Measurements from ENCODE around the gene CCNJL.

The CCNJL gene

GRCh38 chr5:160296496-160296895 lies 15.9 kb downstream of the CCNJL start:
- Histone ChIP-seq H3K4me3 (ENCODE audit: low read length in 2 of 2) (no peak overlapping the region), H3K4me1 (ENCODE audit: control insufficient read depth in 2 of 2, insufficient read depth in 2 of 2, low read length in 2 of 2) (no peaks in the 10 kb centered on the region), H3K36me3 (ENCODE audit: control insufficient read depth in 2 of 2, insufficient read depth in 2 of 2, low read length in 2 of 2) (no peaks in the 10 kb centered on the region), H3K9me3 (ENCODE audit: control insufficient read depth in 2 of 2, low read length in 2 of 2) (no peaks in the 10 kb centered on the region), H3K27me3 (ENCODE audit: control insufficient read depth in 2 of 2, insufficient read depth in 2 of 2, low read length in 2 of 2) (no peaks in the 10 kb centered on the region), H3K9ac (ENCODE audit: low read depth in 1 of 2, low read length in 2 of 2) (no peak overlapping the region), H3K27ac (ENCODE audit: low read depth in 2 of 2, low read length in 2 of 2) (no peak overlapping the region)

GRCh38 chr5:160293901-160294561 lies 18.3 kb downstream of the CCNJL start:
- Histone ChIP-seq H3K27ac (ENCODE audit: low read depth in 2 of 2, low read length in 2 of 2) (peak overlapping the region; percentile 1 to 19), H3K4me3 (ENCODE audit: low read length in 2 of 2) (no peak overlapping the region), H3K9me3 (ENCODE audit: control insufficient read depth in 2 of 2, low read length in 2 of 2) (no peaks in the 10 kb centered on the region), H3K27me3 (ENCODE audit: control insufficient read depth in 2 of 2, insufficient read depth in 2 of 2, low read length in 2 of 2) (no peaks in the 10 kb centered on the region), H3K36me3 (ENCODE audit: control insufficient read depth in 2 of 2, insufficient read depth in 2 of 2, low read length in 2 of 2) (no peaks in the 10 kb centered on the region), H3K9ac (ENCODE audit: low read depth in 1 of 2, low read length in 2 of 2) (no peak overlapping the region), H3K4me1 (ENCODE audit: control insufficient read depth in 2 of 2, insufficient read depth in 2 of 2, low read length in 2 of 2) (peaks cover 0 to 3% of the 10 kb centered on the region in 2 donors)

GRCh38 chr5:160293386-160293785 lies 19.0 kb downstream of the CCNJL start:
- H3K9me3 ChIP-seq (ENCODE audit: control insufficient read depth in 2 of 2, low read length in 2 of 2): no peaks in the 10 kb centered on the region
- peak overlapping the region in 1 of 2 donors; percentile 1 for H3K27ac ChIP-seq (ENCODE audit: low read depth in 2 of 2, low read length in 2 of 2)
- H3K9ac ChIP-seq (ENCODE audit: low read depth in 1 of 2, low read length in 2 of 2): no peak overlapping the region
- peaks cover 0 to 3% of the 10 kb centered on the region in 2 donors for H3K4me1 ChIP-seq (ENCODE audit: control insufficient read depth in 2 of 2, insufficient read depth in 2 of 2, low read length in 2 of 2)
- no peak overlapping the region for H3K4me3 ChIP-seq (ENCODE audit: low read length in 2 of 2)
- H3K36me3 ChIP-seq (ENCODE audit: control insufficient read depth in 2 of 2, insufficient read depth in 2 of 2, low read length in 2 of 2): no peaks in the 10 kb centered on the region
- no peaks in the 10 kb centered on the region for H3K27me3 ChIP-seq (ENCODE audit: control insufficient read depth in 2 of 2, insufficient read depth in 2 of 2, low read length in 2 of 2)

DNA sequence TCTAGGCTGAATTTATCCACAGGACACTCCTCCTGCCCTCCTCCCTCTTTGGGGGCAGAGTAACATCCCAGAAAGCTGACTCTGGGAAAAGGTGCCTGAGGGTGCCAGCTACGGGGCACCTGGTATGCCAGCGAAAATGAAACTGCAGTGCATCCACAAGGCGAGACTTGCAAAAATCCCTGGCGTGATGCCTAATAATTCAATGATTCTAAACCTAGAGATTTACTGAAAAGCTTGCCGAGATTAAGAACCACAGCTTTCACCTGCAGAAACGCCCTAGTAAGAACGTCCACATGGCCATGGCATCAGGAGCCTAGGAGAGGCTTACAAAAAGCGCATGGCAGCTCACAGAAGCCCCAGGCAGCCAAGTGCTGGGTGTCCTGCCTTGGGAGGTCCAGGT lies 20.9 kb downstream of the CCNJL start:
- no peaks in the 10 kb centered on the region for H3K27me3 ChIP-seq (ENCODE audit: control insufficient read depth in 2 of 2, insufficient read depth in 2 of 2, low read length in 2 of 2)
- H3K36me3 ChIP-seq (ENCODE audit: control insufficient read depth in 2 of 2, insufficient read depth in 2 of 2, low read length in 2 of 2): no peaks in the 10 kb centered on the region
- no peaks in the 10 kb centered on the region for H3K9me3 ChIP-seq (ENCODE audit: control insufficient read depth in 2 of 2, low read length in 2 of 2)
- H3K27ac ChIP-seq (ENCODE audit: low read depth in 2 of 2, low read length in 2 of 2): no peak overlapping the region
- no peak overlapping the region for H3K9ac ChIP-seq (ENCODE audit: low read depth in 1 of 2, low read length in 2 of 2)
- H3K4me1 ChIP-seq (ENCODE audit: control insufficient read depth in 2 of 2, insufficient read depth in 2 of 2, low read length in 2 of 2): peaks cover 7 to 10% of the 10 kb centered on the region in 2 donors
- H3K4me3 ChIP-seq (ENCODE audit: low read length in 2 of 2): no peak overlapping the region

DNA sequence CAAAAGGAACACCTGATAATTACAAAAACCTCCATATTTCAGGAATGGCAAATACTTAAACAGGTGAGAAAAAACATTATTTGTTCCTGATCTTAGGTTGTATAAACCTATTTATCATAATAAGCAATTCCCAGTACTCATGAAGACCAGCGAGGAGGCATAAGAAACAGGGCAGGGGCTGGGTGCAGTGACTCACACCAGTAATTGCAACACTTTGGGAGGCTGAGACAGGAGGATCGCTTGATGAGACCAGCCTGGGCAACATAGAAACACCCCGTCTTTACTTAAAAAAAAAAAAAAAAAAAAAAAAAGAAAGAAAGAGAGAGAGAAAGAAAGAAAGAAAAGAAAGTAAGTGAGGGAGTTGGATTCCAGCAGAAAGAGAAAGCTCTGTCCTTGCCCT lies 21.6 kb downstream of the CCNJL start:
- Histone ChIP-seq H3K9me3 (ENCODE audit: control insufficient read depth in 2 of 2, low read length in 2 of 2) (no peaks in the 10 kb centered on the region), H3K27ac (ENCODE audit: low read depth in 2 of 2, low read length in 2 of 2) (no peak overlapping the region), H3K27me3 (ENCODE audit: control insufficient read depth in 2 of 2, insufficient read depth in 2 of 2, low read length in 2 of 2) (no peaks in the 10 kb centered on the region), H3K4me1 (ENCODE audit: control insufficient read depth in 2 of 2, insufficient read depth in 2 of 2, low read length in 2 of 2) (peaks cover 10% of the 10 kb centered on the region in 2 donors), H3K36me3 (ENCODE audit: control insufficient read depth in 2 of 2, insufficient read depth in 2 of 2, low read length in 2 of 2) (no peaks in the 10 kb centered on the region), H3K4me3 (ENCODE audit: low read length in 2 of 2) (no peak overlapping the region), H3K9ac (ENCODE audit: low read depth in 1 of 2, low read length in 2 of 2) (no peak overlapping the region)

GRCh38 chr5:160289721-160290120 lies 22.6 kb downstream of the CCNJL start:
- H3K4me1 ChIP-seq (ENCODE audit: control insufficient read depth in 2 of 2, insufficient read depth in 2 of 2, low read length in 2 of 2): peaks cover 11 to 19% of the 10 kb centered on the region in 2 donors
- no peak overlapping the region for H3K27ac ChIP-seq (ENCODE audit: low read depth in 2 of 2, low read length in 2 of 2)
- no peaks in the 10 kb centered on the region for H3K36me3 ChIP-seq (ENCODE audit: control insufficient read depth in 2 of 2, insufficient read depth in 2 of 2, low read length in 2 of 2)
- H3K4me3 ChIP-seq (ENCODE audit: low read length in 2 of 2): no peak overlapping the region
- H3K9ac ChIP-seq (ENCODE audit: low read depth in 1 of 2, low read length in 2 of 2): no peak overlapping the region
- no peaks in the 10 kb centered on the region for H3K9me3 ChIP-seq (ENCODE audit: control insufficient read depth in 2 of 2, low read length in 2 of 2)
- H3K27me3 ChIP-seq (ENCODE audit: control insufficient read depth in 2 of 2, insufficient read depth in 2 of 2, low read length in 2 of 2): no peaks in the 10 kb centered on the region

GRCh38 chr5:160289356-160289651 lies 23.1 kb downstream of the CCNJL start:
- H3K9me3 ChIP-seq (ENCODE audit: control insufficient read depth in 2 of 2, low read length in 2 of 2): no peaks in the 10 kb centered on the region
- no peaks in the 10 kb centered on the region for H3K36me3 ChIP-seq (ENCODE audit: control insufficient read depth in 2 of 2, insufficient read depth in 2 of 2, low read length in 2 of 2)
- H3K4me1 ChIP-seq (ENCODE audit: control insufficient read depth in 2 of 2, insufficient read depth in 2 of 2, low read length in 2 of 2): peaks cover 15 to 22% of the 10 kb centered on the region in 2 donors
- no peaks in the 10 kb centered on the region for H3K27me3 ChIP-seq (ENCODE audit: control insufficient read depth in 2 of 2, insufficient read depth in 2 of 2, low read length in 2 of 2)
- H3K9ac ChIP-seq (ENCODE audit: low read depth in 1 of 2, low read length in 2 of 2): no peak overlapping the region
- H3K4me3 ChIP-seq (ENCODE audit: low read length in 2 of 2): no peak overlapping the region
- no peak overlapping the region for H3K27ac ChIP-seq (ENCODE audit: low read depth in 2 of 2, low read length in 2 of 2)

DNA sequence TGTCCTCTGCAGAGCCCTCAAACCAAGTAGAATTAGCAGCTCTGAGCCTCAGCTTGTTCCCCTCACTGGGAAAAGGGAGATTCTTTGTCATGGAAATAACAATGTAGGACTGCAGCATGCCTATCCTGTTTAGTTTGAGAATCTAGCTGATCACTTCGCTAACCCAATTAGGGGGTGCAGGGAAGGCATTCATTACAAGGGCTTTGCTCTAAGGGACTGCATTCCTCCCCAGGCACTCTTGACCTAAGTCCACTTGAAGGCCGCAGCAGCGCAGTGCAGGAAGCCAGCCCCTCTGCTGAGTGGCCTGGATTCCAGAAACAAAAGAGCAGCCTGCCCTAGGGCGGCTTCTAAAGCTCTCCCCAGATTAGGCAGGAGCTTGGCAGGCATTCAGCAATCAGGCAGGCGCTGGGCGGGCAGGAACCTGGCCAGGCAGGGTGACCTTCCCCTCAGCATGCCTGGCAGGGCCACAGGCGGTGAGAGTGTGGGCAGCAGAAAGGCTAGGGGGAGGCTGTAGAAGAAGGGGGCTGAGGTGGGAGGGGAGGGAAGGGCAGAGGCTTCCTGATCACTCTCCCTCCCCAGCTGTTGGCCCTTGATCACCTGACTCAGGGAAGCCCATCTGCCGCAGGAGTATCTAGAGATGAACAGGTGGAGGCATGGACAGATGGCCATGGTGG lies 24.8 kb downstream of the CCNJL start:
- no peak overlapping the region for H3K4me3 ChIP-seq (ENCODE audit: low read length in 2 of 2)
- peak overlapping the region in 1 of 2 donors; percentile 13 for H3K9ac ChIP-seq (ENCODE audit: low read depth in 1 of 2, low read length in 2 of 2)
- H3K27me3 ChIP-seq (ENCODE audit: control insufficient read depth in 2 of 2, insufficient read depth in 2 of 2, low read length in 2 of 2): no peaks in the 10 kb centered on the region
- H3K36me3 ChIP-seq (ENCODE audit: control insufficient read depth in 2 of 2, insufficient read depth in 2 of 2, low read length in 2 of 2): no peaks in the 10 kb centered on the region
- H3K4me1 ChIP-seq (ENCODE audit: control insufficient read depth in 2 of 2, insufficient read depth in 2 of 2, low read length in 2 of 2): peaks cover 15 to 26% of the 10 kb centered on the region in 2 donors
- no peaks in the 10 kb centered on the region for H3K9me3 ChIP-seq (ENCODE audit: control insufficient read depth in 2 of 2, low read length in 2 of 2)
- H3K27ac ChIP-seq (ENCODE audit: low read depth in 2 of 2, low read length in 2 of 2): peak overlapping the region; percentile 52 to 58

DNA sequence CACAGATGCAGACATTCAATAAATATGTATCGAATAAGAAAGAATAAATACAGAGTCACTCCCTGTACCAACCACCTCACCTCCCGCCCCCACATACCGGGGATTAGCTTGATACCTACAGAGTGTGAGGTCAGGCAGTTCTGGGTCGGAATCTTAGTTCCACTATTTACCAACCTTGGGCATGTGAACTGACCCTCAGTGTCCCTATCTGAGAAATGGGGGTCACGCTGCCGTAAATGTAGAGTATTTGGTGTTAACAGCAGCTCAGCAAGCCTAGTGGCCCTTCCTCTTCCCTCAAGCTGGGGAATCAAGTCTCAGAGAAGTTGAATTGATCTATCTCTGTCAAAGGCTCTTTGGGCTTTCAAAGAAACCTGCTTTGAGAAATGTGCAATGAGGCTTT lies 25.4 kb downstream of the CCNJL start:
- H3K9me3 ChIP-seq (ENCODE audit: control insufficient read depth in 2 of 2, low read length in 2 of 2): no peaks in the 10 kb centered on the region
- peaks cover 15 to 26% of the 10 kb centered on the region in 2 donors for H3K4me1 ChIP-seq (ENCODE audit: control insufficient read depth in 2 of 2, insufficient read depth in 2 of 2, low read length in 2 of 2)
- no peaks in the 10 kb centered on the region for H3K36me3 ChIP-seq (ENCODE audit: control insufficient read depth in 2 of 2, insufficient read depth in 2 of 2, low read length in 2 of 2)
- peak overlapping the region in 1 of 2 donors; percentile 58 for H3K27ac ChIP-seq (ENCODE audit: low read depth in 2 of 2, low read length in 2 of 2)
- no peak overlapping the region for H3K9ac ChIP-seq (ENCODE audit: low read depth in 1 of 2, low read length in 2 of 2)
- no peak overlapping the region for H3K4me3 ChIP-seq (ENCODE audit: low read length in 2 of 2)
- no peaks in the 10 kb centered on the region for H3K27me3 ChIP-seq (ENCODE audit: control insufficient read depth in 2 of 2, insufficient read depth in 2 of 2, low read length in 2 of 2)

DNA sequence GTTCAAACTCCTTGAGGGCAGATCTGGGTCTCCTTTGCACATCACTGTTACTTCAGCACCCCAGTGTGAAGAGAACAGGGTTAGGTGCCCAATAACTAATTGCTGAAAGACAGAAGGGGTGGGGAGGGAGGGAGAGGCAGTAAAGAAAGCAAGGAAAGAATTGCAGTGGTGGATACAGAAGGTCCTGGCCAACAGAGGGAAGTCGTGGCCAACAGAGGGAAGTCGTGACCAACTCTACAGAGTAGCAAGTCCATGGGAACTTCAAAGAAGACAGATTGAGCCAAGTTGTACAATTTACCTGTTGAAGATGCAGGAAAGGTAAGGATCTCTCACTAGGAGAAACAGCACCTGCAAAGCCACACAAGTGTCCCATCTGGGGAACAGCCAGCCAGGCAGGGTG lies 27.0 kb downstream of the CCNJL start:
- Histone ChIP-seq H3K36me3 (ENCODE audit: control insufficient read depth in 2 of 2, insufficient read depth in 2 of 2, low read length in 2 of 2) (no peaks in the 10 kb centered on the region), H3K27me3 (ENCODE audit: control insufficient read depth in 2 of 2, insufficient read depth in 2 of 2, low read length in 2 of 2) (no peaks in the 10 kb centered on the region), H3K9ac (ENCODE audit: low read depth in 1 of 2, low read length in 2 of 2) (no peak overlapping the region), H3K27ac (ENCODE audit: low read depth in 2 of 2, low read length in 2 of 2) (no peak overlapping the region), H3K9me3 (ENCODE audit: control insufficient read depth in 2 of 2, low read length in 2 of 2) (no peaks in the 10 kb centered on the region), H3K4me3 (ENCODE audit: low read length in 2 of 2) (no peak overlapping the region), H3K4me1 (ENCODE audit: control insufficient read depth in 2 of 2, insufficient read depth in 2 of 2, low read length in 2 of 2) (peaks cover 27 to 39% of the 10 kb centered on the region in 2 donors)

Measured in mucosa of rectum (tissue), 2 donors.